Astrocyte (in vitro differentiated cells and primary cell): ENCODE data around the gene CLDN1.

Experiments
- EZH2 ChIP-seq: IDR thresholded peaks from 2 replicates; pipeline ENCODE4 v1.6.1; 2012; ENCODE audit warnings: mild to moderate bottlenecking, low read length, inconsistent platforms; ENCODE audit not compliant: insufficient read depth
- TF ChIP-seq, protein P1 (sequence below): IDR thresholded peaks from 2 replicates; pipeline ENCODE4 v1.5.1; 2011; ENCODE audit warnings: low read depth, mild to moderate bottlenecking, inconsistent platforms, low read length, moderate library complexity; ENCODE audit not compliant: insufficient read depth

DNA sequence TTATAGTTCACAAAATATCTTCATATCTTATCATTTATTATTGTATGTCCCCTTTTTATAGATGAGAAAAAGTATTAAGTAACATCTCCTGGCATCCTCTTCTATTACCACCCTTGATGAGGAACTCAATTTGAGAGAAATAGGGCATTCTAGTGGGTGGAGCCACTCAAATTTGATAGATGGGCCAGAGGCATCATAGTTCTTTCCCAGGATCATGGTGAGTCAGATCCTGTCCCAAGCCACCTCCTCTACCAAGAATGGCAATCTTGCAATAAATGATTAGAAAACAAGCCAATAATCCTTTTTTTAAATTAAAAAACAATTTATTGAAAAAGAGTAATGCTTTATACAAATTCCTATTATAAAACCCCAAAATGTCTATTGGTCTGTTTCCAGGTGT, 16.8 kb downstream of the CLDN1 start:
- no peak for TF ChIP-seq EZH2
- TF ChIP-seq, protein P1, sequence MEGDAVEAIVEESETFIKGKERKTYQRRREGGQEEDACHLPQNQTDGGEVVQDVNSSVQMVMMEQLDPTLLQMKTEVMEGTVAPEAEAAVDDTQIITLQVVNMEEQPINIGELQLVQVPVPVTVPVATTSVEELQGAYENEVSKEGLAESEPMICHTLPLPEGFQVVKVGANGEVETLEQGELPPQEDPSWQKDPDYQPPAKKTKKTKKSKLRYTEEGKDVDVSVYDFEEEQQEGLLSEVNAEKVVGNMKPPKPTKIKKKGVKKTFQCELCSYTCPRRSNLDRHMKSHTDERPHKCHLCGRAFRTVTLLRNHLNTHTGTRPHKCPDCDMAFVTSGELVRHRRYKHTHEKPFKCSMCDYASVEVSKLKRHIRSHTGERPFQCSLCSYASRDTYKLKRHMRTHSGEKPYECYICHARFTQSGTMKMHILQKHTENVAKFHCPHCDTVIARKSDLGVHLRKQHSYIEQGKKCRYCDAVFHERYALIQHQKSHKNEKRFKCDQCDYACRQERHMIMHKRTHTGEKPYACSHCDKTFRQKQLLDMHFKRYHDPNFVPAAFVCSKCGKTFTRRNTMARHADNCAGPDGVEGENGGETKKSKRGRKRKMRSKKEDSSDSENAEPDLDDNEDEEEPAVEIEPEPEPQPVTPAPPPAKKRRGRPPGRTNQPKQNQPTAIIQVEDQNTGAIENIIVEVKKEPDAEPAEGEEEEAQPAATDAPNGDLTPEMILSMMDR, result no peak
